ENCODE data around the gene ACOT7. TPM values are rescaled to one million over a fixed set of nuclear protein-coding genes. Genes with fewer than 3 reads are reported as not detected.

ACOT7 gene
- total RNA-seq, 4 donors from 2014 or later = 5.6 to 55.0 (median 31.0) TPM

DNA sequence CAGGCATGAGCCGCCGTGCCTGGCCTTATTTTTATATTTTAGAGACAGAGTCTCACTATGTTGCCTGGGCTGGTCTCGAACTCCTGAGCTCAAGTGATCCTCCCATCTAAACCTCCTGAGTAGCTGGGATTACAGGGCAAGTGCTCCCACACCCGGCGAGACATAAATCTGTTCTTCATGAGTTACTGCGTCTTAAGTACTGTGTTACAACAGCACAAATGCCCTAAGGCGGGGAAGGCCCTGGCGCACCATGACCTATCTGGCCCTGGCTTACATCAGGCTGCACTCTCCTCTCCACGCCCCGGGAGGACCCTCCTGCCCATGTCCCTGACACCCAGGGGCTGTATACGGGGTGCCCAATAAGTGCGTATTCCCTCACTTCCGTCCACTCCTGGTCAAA lies 136.9 kb downstream of the ACOT7 start:
- H3K9me3 ChIP-seq = no peaks in the 10 kb centered on the region
- DNase-seq = no peak
- intact Hi-C loops (cut with DNase I; ENCODE audit: low total_unique reads) (no loop called here), in situ Hi-C loops (cut with MboI; ENCODE audit: low pct_ligation_motif_present in 1 of 4, low pct_unique_long_range_greater_than_20kb in 1 of 4, low sequenced_read_pairs in 3 of 4) (loop anchor here in 2 of 4 donors (10.0 kb wide), 2 partner anchors 88 to 148 kb away; no protein-coding TSS in a partner anchor)
- no peak for TF ChIP-seq POLR2AphosphoS5 (IDR thresholded peaks at IDR 0.05)
- no peak for TF ChIP-seq EP300 (IDR thresholded peaks at IDR 0.05; ENCODE audit: low read depth)
- TF ChIP-seq, protein P1, sequence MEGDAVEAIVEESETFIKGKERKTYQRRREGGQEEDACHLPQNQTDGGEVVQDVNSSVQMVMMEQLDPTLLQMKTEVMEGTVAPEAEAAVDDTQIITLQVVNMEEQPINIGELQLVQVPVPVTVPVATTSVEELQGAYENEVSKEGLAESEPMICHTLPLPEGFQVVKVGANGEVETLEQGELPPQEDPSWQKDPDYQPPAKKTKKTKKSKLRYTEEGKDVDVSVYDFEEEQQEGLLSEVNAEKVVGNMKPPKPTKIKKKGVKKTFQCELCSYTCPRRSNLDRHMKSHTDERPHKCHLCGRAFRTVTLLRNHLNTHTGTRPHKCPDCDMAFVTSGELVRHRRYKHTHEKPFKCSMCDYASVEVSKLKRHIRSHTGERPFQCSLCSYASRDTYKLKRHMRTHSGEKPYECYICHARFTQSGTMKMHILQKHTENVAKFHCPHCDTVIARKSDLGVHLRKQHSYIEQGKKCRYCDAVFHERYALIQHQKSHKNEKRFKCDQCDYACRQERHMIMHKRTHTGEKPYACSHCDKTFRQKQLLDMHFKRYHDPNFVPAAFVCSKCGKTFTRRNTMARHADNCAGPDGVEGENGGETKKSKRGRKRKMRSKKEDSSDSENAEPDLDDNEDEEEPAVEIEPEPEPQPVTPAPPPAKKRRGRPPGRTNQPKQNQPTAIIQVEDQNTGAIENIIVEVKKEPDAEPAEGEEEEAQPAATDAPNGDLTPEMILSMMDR (IDR thresholded peaks at IDR 0.05) = no peak
- no peak for TF ChIP-seq POLR2A (IDR thresholded peaks at IDR 0.05)
- H3K27me3 ChIP-seq = peaks cover 29% of the 10 kb centered on the region
- WGBS, 2 donors (ENCODE audit: low coverage in 1 of 2) = 90 to 95% methylated on average over 2 to 13 of the region's 13 CpGs
- H3K36me3 ChIP-seq = no peaks in the 10 kb centered on the region
- H3K4me3 ChIP-seq = no peak overlapping the region
- H3K4me1 ChIP-seq = peaks cover 5 to 25% (median 20%) of the 10 kb centered on the region in 4 donors
- H3K27ac ChIP-seq = no peak overlapping the region

DNA sequence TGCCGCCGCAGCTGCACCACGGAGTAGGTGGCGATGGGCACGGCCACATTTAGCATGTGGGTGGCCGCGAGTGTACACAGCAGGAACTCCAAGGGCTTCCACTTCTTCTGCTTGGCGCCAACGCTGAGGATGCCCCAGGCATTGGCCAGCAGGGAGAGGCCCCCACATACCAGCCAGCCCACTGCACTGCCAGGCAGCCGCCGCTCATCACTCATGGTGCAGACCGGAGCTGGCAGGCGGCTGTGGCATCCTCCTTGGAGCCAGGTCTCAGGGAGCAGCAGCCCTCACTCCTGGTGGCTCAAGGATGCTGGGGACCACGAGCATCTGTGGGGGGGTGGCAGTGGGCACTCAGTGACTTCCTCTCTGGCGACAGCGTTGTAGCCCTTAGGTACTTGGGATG lies 138.9 kb downstream of the ACOT7 start:
- H3K27me3 ChIP-seq = peaks cover 35% of the 10 kb centered on the region
- no peak for TF ChIP-seq POLR2AphosphoS5 (IDR thresholded peaks at IDR 0.05)
- TF ChIP-seq POLR2A (IDR thresholded peaks at IDR 0.05) = no peak
- H3K27ac ChIP-seq = no peak overlapping the region
- H3K36me3 ChIP-seq = no peaks in the 10 kb centered on the region
- in situ Hi-C loops (cut with MboI; ENCODE audit: low pct_ligation_motif_present in 1 of 4, low pct_unique_long_range_greater_than_20kb in 1 of 4, low sequenced_read_pairs in 3 of 4) = loop anchor here in 3 of 4 donors (5.0 to 10.0 kb wide), 3 partner anchors 88 to 150 kb away; no protein-coding TSS in a partner anchor
- H3K4me1 ChIP-seq = peaks cover 4 to 16% (median 11%) of the 10 kb centered on the region in 4 donors
- 90% methylated on average over 16 of the region's 16 CpGs; no CpG with 5 or more reads in 1 of the 2 donors for WGBS, 2 donors (ENCODE audit: low coverage in 1 of 2)
- intact Hi-C loops (cut with DNase I; ENCODE audit: low total_unique reads) = no loop called here
- H3K4me3 ChIP-seq = no peak overlapping the region
- DNase-seq = no peak
- no peaks in the 10 kb centered on the region for H3K9me3 ChIP-seq

DNA sequence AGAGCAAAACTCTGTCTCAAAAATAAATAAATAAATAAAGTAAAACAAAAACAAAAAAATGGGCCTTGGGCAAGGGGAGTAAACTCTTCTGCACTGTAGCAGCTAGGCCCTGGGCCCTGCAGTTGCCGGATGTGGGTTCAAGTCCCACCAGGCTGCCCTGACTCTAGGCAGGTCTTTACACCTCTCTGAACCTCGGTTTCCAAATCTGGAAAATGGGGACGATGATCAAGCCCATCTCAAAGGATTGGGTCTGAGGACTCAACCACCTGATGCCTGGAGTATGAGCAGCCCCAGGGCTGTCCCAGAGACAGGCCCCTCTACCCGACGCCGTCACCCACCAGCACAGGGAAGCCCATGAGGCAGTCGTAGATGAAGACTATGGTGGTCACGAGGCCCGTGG lies 140.2 kb downstream of the ACOT7 start:
- intact Hi-C loops (cut with DNase I; ENCODE audit: low total_unique reads) (no loop called here), in situ Hi-C loops (cut with MboI; ENCODE audit: low pct_ligation_motif_present in 1 of 4, low pct_unique_long_range_greater_than_20kb in 1 of 4, low sequenced_read_pairs in 3 of 4) (loop anchor here in 3 of 4 donors (5.0 to 10.0 kb wide), 3 partner anchors 89 to 151 kb away; no protein-coding TSS in a partner anchor)
- Histone ChIP-seq H3K4me1 (peaks cover 3 to 13% (median 12%) of the 10 kb centered on the region in 4 donors), H3K27me3 (peaks cover 44% of the 10 kb centered on the region), H3K9me3 (no peaks in the 10 kb centered on the region), H3K4me3 (no peak overlapping the region), H3K27ac (no peak overlapping the region), H3K36me3 (no peaks in the 10 kb centered on the region)
- no peak for DNase-seq
- 93% methylated on average over 9 of the region's 9 CpGs; no CpG with 5 or more reads in 1 of the 2 donors for WGBS, 2 donors (ENCODE audit: low coverage in 1 of 2)
- TF ChIP-seq POLR2AphosphoS5 (IDR thresholded peaks at IDR 0.05) (no peak), EP300 (IDR thresholded peaks at IDR 0.05; ENCODE audit: low read depth) (no peak), POLR2A (IDR thresholded peaks at IDR 0.05) (no peak)
- TF ChIP-seq, protein P1 (IDR thresholded peaks at IDR 0.05) = no peak

DNA sequence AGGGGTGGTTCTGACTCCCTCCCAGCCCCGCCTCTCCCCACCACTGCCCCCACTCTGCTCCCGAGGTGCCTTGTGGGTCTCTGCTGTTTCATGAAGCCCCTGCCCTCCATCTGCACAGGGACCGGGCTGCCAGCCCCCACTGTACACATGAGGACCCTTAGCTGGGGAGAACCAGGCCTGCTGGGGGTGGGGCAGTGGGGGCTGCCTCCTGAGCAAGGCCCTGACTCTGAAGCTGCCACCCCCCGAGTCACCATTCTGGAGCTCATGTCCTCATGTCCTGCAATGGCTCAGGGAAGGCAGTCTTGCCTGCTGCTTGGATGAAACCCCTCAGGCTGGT lies 141.2 kb downstream of the ACOT7 start:
- H3K4me3 ChIP-seq = no peak overlapping the region
- peaks cover 54% of the 10 kb centered on the region for H3K27me3 ChIP-seq
- in situ Hi-C loops (cut with MboI; ENCODE audit: low pct_ligation_motif_present in 1 of 4, low pct_unique_long_range_greater_than_20kb in 1 of 4, low sequenced_read_pairs in 3 of 4) (loop anchor here in 3 of 4 donors (5.0 to 10.0 kb wide), 3 partner anchors 90 to 152 kb away; no protein-coding TSS in a partner anchor), intact Hi-C loops (cut with DNase I; ENCODE audit: low total_unique reads) (no loop called here)
- TF ChIP-seq, protein P1 (IDR thresholded peaks at IDR 0.05) = no peak
- TF ChIP-seq POLR2AphosphoS5 (IDR thresholded peaks at IDR 0.05) = no peak
- TF ChIP-seq POLR2A (IDR thresholded peaks at IDR 0.05) = no peak
- TF ChIP-seq EP300 (IDR thresholded peaks at IDR 0.05; ENCODE audit: low read depth) = no peak
- H3K27ac ChIP-seq = no peak overlapping the region
- H3K4me1 ChIP-seq = peaks cover 3 to 13% (median 12%) of the 10 kb centered on the region in 4 donors
- H3K36me3 ChIP-seq = no peaks in the 10 kb centered on the region
- H3K9me3 ChIP-seq = no peaks in the 10 kb centered on the region
- no peak for DNase-seq
- WGBS, 2 donors (ENCODE audit: low coverage in 1 of 2) = 91% methylated on average over 4 of the region's 4 CpGs; no CpG with 5 or more reads in 1 of the 2 donors

All from transverse colon (tissue), 4 donors.